T47D (cell line): ENCODE data around the gene BCKDK.
A peak's percentile ranks its signal among the peaks of the same experiment; 100 is the strongest.
"Not testable (repeated sequence)": the region's sequence is repeated elsewhere in the genome, so short reads cannot be mapped to it uniquely, and the experiment has no call there.

Experiments used
- DNase-seq, 2 experiments: peaks; one replicate each; pipeline versions ENCODE4 v3.0.0 to v3.0.0-alpha.2; 2011 to 2012; ENCODE audit warnings: low read depth in 1 of 2, low spot score in 1 of 2
- JUND ChIP-seq: IDR thresholded peaks from 2 replicates; pipeline ENCODE4 v1.6.1; 2012; ENCODE audit warnings: low read depth
- in situ Hi-C: cut with HindIII; loops from 2 replicates; pipeline ENCODE4 v1.10.0; 2016; ENCODE audit warnings: low sequenced_read_pairs, low pct_unique_long_range_greater_than_20kb

BCKDK gene

DNA sequence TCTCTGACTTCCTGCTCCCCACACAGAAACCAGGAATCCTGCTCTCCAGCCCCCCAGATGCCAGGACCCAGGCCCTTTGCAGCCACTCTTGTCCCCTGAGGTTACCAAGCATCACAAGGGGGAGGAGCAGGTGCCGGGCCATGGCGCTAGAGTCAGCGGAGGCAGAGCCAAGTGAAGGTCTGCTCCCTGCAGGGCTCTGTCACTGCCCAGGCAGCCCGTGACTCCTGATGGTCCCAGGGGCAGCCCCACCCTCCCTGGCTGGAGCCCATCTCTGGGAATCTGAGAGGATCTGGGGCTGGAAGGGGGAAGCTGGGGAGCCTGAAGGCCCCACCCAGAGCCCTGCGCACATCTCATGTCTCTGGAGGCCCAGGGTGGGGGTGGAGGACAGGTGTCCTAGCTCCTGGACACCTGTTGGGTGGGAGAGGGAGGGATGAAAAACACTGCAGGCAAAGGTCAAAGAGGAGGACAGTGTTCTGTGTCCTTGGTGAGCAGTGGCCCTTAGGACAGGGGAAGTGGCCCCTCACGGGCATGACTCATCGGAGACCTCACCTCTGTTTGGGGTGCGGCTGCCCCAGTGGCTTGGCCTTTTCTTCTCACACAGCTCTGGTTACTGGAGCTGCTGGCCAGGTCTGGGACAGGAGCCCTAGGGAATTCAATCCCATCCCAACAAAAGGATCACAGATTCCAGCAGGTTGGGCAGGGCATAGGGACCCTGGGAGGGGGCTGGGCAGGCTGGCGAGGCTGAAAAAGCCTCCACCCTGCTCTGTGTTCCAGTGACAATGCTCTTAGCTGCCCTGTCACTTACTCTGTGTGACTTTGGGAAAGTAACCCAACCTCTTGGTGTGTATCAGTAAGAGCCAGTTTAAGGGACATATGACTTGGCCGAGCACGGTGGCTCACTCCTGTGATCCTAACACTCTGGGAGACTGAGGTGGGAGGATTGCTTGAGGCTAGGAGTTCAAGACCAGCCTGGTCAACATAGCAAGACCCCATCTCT lies 42.0 kb downstream of the BCKDK start, which contains the start of gene PRSS36:
Gene PRSS36, minus strand, starts transcription at position 173 of the 997 bp plus-strand sequence. Its CDS starts 31 bp downstream, at position 142.
- in situ Hi-C loops = no loop called here
- no peak for DNase-seq

DNA sequence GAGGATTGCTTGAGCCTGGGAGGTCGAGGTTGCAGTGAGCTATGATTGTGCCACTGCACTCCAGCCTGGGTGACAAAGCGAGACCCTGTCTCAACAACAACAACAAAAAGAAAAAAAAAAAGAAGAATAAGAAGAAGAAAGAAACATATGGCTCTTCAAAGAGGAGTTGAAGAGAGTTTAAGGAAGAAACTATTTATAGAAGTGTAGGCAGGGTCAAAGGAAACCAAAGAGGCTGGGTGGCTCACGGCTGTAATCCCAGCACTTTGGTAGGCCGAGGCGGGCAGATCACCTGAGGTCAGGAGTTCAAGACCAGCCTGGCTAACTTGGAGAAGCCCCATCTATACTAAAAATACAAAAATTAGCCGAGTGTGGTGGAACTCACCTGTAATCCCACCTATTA lies 42.8 kb downstream of the BCKDK start:
- in situ Hi-C loops = not testable (repeated sequence)

More for the DNA sequence above, 42.0 kb downstream of the BCKDK start, which contains the start of gene PRSS36:
- TF ChIP-seq JUND = no peak

DNA sequence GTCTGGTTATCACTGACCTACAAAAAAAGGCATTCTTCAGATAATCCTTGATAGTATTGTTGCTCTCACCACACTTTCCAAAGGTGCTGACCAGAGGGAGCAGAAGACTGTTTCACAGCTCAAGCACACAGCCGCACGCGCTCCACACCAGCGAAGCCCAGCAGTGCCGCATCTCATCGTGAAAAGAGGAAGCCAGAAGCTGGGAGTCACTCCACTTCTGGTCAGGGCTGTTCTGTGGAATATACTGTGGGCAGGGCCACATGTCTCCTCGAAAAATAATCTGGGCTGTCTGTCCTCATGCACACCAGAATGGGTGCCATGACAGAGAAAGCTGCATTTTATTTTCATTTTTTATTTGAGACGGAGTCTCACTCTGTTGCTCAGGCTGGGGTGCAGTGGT lies 49.0 kb downstream of the BCKDK start:
- no peak for TF ChIP-seq JUND
- DNase-seq = peak in 1 of 2 experiments; percentile 38
- in situ Hi-C loops = no loop called here

More for the DNA sequence above, 42.8 kb downstream of the BCKDK start:
- not testable (repeated sequence) for DNase-seq
